Caco-2 (cell line): Measurements from ENCODE around the gene FMNL3. TPM values are rescaled to one million over a fixed set of nuclear protein-coding genes. Genes with fewer than 3 reads are reported as not detected.

Experiments
- BruUV-seq: library from RNA; stranded (reverse); fragments of 400-500 nt; replicated peaks from 2 replicates; lab custom pipeline; 2021; lab: Mats Ljungman, UMichigan
- CTCF ChIA-PET: fragments of 300-600 bp; sonication (Branson Sonifier 250); formaldehyde crosslinking; loops from one replicate; lab custom pipeline; 2022; ENCODE audit warnings: antibody characterized with exemption; lab: Charles Lee
- POLR2A ChIA-PET: fragments of 300-600 bp; sonication (Branson Sonifier 250); formaldehyde crosslinking; loops from one replicate; lab custom pipeline; 2022; ENCODE audit warnings: antibody characterized with exemption; lab: Charles Lee
- DNase-seq, 2 experiments: peaks; one replicate each; pipeline versions ENCODE4 v3.0.0 to v3.0.0-alpha.2; 2020 to 2022
- H3K27me3 ChIP-seq: replicated peaks from 2 replicates; pipeline ENCODE4 v1.6.0; 2011; ENCODE audit warnings: low read length; ENCODE audit not compliant: control insufficient read depth, insufficient read depth
- H3K36me3 ChIP-seq: 2 replicates; pipeline ENCODE4 v1.5.1; 2011; ENCODE audit warnings: low read length; ENCODE audit not compliant: control insufficient read depth, insufficient read depth
- H3K4me1 ChIP-seq: fragments of 250-450 bp; sonication (Bioruptor Pico); 2 replicates; pipeline ENCODE4 v1.5.1; 2020; ENCODE audit warnings: mild to moderate bottlenecking
- H3K4me3 ChIP-seq: 2 replicates; pipeline ENCODE4 v1.5.1; 2011; ENCODE audit warnings: low read depth, mild to moderate bottlenecking, control low read depth, low read length
- H3K9me3 ChIP-seq: fragments of 250-450 bp; sonication (Bioruptor Pico); 2 replicates; pipeline ENCODE4 v1.5.1; 2020; ENCODE audit warnings: mild to moderate bottlenecking, moderate library complexity
- H3K27ac Mint-ChIP-seq: one replicate; pipeline ENCODE4 v1.8.0; 2022; ENCODE audit warnings: mixed read lengths; ENCODE audit not compliant: unreplicated experiment
- H3K27me3 Mint-ChIP-seq: one replicate; pipeline ENCODE4 v1.8.0; 2022; ENCODE audit warnings: mixed read lengths; ENCODE audit not compliant: insufficient read depth, unreplicated experiment
- H3K36me3 Mint-ChIP-seq: one replicate; pipeline ENCODE4 v1.8.0; 2022; ENCODE audit warnings: mild to moderate bottlenecking, mixed read lengths; ENCODE audit not compliant: insufficient read depth, unreplicated experiment
- H3K4me1 Mint-ChIP-seq: one replicate; pipeline ENCODE4 v1.8.0; 2022; ENCODE audit warnings: low read depth, mixed read lengths; ENCODE audit not compliant: unreplicated experiment
- H3K4me3 Mint-ChIP-seq: one replicate; pipeline ENCODE4 v1.8.0; 2022; ENCODE audit warnings: mild to moderate bottlenecking, moderate library complexity, mixed read lengths; ENCODE audit not compliant: unreplicated experiment
- H3K9me3 Mint-ChIP-seq: one replicate; pipeline ENCODE4 v1.8.0; 2022; ENCODE audit warnings: mixed read lengths; ENCODE audit not compliant: unreplicated experiment
- intact Hi-C: fragments of 100-400 bp; cut with micrococcal nuclease; formaldehyde crosslinking; loops from one replicate; pipeline ENCODE4 v1.10.0; 2022; ENCODE audit not compliant: unreplicated experiment
- total RNA-seq: library from RNA; stranded (reverse); gene quantifications from 2 replicates; pipeline ENCODE4 v1.2.3, GENCODE V29; 2022
- TF ChIP-seq, protein P1 (sequence below), 2 experiments: fragments of 200-600 bp in 1 of 2; IDR thresholded peaks; 1 replicate in 1 of 2; 2 replicates in 1 of 2; pipeline versions ENCODE4 v1.5.1 to v1.8.0; 2011 to 2022; ENCODE audit warnings: antibody characterized with exemption in 1 of 2, control low read depth in 1 of 2, inconsistent platforms in 1 of 2, low read depth in 1 of 2, low read length in 1 of 2, mild to moderate bottlenecking in 1 of 2, moderate library complexity in 1 of 2; ENCODE audit not compliant: insufficient read depth in 1 of 2, severe bottlenecking in 1 of 2, unreplicated experiment in 1 of 2

Gene FMNL3
- total RNA-seq, 1 experiment from 2014 or later = 10.7 TPM

DNA sequence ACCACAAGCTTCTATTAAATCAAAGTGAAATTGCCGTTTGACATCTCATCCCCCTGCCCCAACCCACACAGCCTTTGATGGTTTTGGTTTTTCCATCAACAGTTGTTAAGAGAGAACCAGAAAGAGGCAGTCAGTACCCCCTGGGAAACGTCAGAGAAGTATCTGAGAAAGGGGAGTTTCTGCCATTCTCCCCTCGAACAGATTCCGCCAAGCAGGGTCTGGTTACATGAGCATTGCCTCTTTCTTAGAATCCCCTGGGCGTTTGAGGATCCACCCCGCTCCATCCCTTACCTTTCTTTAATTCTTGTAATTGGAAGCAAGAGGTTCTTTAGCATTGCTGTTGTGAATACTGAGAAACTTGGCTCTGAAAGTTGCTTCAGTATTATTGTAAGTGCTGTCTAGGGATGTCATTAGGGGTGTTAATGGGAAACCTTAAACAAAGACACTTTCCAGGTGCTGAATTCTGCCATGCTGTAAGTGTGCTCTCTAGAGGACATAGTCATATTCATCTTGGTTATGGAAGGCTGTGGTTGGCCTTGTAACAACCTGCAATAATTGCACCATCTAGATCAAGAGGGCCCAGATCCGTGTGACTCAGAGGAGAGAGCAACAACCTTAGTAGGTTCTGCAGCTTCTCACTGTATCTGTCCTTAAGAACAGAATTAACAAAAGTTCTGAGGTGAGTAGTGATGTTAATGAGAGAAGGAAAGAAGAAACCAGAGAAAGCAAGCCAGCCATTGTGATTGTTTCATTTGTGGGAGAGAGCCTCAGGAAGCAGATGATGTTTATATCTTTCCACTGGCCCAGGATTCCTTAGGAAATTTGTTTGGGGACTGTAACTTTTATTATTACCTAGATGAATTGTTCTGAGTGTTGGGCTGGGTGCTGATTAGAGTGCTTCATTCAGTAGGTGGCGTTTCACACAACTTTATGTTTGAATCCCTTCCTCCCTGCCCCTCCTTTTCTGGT lies 43.1 kb upstream of the FMNL3 start:
- H3K36me3 ChIP-seq = peaks cover 3% of the 10 kb centered on the region
- no peaks in the 10 kb centered on the region for H3K27me3 Mint-ChIP-seq
- intact Hi-C loops = no loop called here
- peak in 1 of 2 experiments; percentile 43 for DNase-seq
- peaks cover 91% of the 10 kb centered on the region for H3K36me3 Mint-ChIP-seq
- H3K4me1 ChIP-seq = peaks cover 15% of the 10 kb centered on the region
- POLR2A ChIA-PET = interaction anchor here (1.3 kb wide), 1 partner anchor 9 kb away, joined by 7 read pairs; the partner anchor contains the start of gene TMBIM6
- TF ChIP-seq, protein P1, sequence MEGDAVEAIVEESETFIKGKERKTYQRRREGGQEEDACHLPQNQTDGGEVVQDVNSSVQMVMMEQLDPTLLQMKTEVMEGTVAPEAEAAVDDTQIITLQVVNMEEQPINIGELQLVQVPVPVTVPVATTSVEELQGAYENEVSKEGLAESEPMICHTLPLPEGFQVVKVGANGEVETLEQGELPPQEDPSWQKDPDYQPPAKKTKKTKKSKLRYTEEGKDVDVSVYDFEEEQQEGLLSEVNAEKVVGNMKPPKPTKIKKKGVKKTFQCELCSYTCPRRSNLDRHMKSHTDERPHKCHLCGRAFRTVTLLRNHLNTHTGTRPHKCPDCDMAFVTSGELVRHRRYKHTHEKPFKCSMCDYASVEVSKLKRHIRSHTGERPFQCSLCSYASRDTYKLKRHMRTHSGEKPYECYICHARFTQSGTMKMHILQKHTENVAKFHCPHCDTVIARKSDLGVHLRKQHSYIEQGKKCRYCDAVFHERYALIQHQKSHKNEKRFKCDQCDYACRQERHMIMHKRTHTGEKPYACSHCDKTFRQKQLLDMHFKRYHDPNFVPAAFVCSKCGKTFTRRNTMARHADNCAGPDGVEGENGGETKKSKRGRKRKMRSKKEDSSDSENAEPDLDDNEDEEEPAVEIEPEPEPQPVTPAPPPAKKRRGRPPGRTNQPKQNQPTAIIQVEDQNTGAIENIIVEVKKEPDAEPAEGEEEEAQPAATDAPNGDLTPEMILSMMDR (IDR thresholded peaks at IDR 0.05; ENCODE audit: insufficient read depth in 1 of 2, low read depth in 1 of 2, low read length in 1 of 2, severe bottlenecking in 1 of 2, unreplicated experiment in 1 of 2) = no peak
- CTCF ChIA-PET = no interaction called here
- H3K9me3 ChIP-seq = no peaks in the 10 kb centered on the region
- H3K4me1 Mint-ChIP-seq = peaks cover 12% of the 10 kb centered on the region
- peak overlapping the region; percentile 91 for H3K27ac Mint-ChIP-seq
- TSS peak; percentile 0 for BruUV-seq
- H3K9me3 Mint-ChIP-seq = no peaks in the 10 kb centered on the region
- H3K4me3 ChIP-seq = no peak overlapping the region
- no peaks in the 10 kb centered on the region for H3K27me3 ChIP-seq
- peak overlapping the region; percentile 39 for H3K4me3 Mint-ChIP-seq

DNA sequence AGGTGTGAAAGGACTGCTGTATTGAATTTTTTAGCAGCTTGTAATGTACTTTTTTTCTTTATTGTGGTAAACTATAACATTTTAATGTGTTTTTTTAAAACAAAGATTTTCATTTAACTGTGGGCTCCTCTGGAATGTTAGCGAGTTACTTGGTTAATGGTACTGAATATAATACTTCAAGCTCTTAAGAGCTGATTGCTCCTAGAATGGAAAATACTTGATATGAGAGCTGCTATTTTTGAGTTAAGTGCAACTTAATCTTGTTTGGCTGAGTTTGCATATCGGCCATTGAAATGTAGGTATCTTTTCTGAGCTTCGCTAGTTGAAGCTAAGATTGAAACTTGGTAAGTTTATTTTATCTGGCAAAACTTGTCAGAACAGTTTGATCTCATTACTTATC lies 41.6 kb upstream of the FMNL3 start:
- no peak overlapping the region for H3K4me3 Mint-ChIP-seq
- H3K9me3 Mint-ChIP-seq = no peaks in the 10 kb centered on the region
- no peaks in the 10 kb centered on the region; the same call in 1 of the 2 replicates for H3K36me3 ChIP-seq
- H3K4me3 ChIP-seq = no peak overlapping the region
- ChIA-PET POLR2A (no interaction called here), CTCF (no interaction called here)
- peaks cover 88% of the 10 kb centered on the region for H3K36me3 Mint-ChIP-seq
- peaks cover 20% of the 10 kb centered on the region for H3K4me1 ChIP-seq
- H3K27me3 ChIP-seq = no peaks in the 10 kb centered on the region
- intact Hi-C loops = no loop called here
- TF ChIP-seq, protein P1 (IDR thresholded peaks at IDR 0.05; ENCODE audit: insufficient read depth in 1 of 2, low read depth in 1 of 2, low read length in 1 of 2, severe bottlenecking in 1 of 2, unreplicated experiment in 1 of 2) = no peak
- peaks cover 20% of the 10 kb centered on the region for H3K4me1 Mint-ChIP-seq
- H3K27me3 Mint-ChIP-seq = no peaks in the 10 kb centered on the region
- DNase-seq = no peak
- H3K9me3 ChIP-seq = no peaks in the 10 kb centered on the region
- no peak overlapping the region for H3K27ac Mint-ChIP-seq
- no TSS peak for BruUV-seq

DNA sequence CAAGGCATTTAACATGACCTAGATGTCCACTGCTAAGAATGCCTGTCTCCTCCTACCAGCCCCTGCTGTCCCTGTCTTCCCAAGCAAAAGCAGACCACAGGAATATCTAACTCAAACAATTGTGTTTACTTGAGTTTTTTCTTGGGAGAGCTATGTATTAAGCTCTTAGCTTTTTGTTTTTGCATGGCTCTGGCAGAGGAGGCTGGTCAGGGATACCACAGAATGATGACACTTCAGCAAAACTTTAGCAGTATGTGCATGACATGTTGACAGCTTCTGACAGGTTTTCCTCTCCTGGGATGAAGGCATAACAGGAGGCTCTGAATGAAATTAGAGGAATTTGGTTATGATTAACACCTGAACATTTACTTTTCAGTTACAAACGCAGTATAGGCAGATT lies 41.1 kb upstream of the FMNL3 start:
- ChIA-PET CTCF (interaction anchor here (0.7 to 1.1 kb wide), 2 partner anchors 14 to 104 kb away, joined by 3 to 4 read pairs; no protein-coding TSS in a partner anchor), POLR2A (no interaction called here)
- no peaks in the 10 kb centered on the region for H3K27me3 ChIP-seq
- no peak overlapping the region for H3K4me3 ChIP-seq
- H3K27ac Mint-ChIP-seq = no peak overlapping the region
- peaks cover 25% of the 10 kb centered on the region for H3K4me1 ChIP-seq
- H3K9me3 Mint-ChIP-seq = no peaks in the 10 kb centered on the region
- BruUV-seq = no TSS peak
- TF ChIP-seq, protein P1 (IDR thresholded peaks at IDR 0.05; ENCODE audit: insufficient read depth in 1 of 2, low read depth in 1 of 2, low read length in 1 of 2, severe bottlenecking in 1 of 2, unreplicated experiment in 1 of 2) = no peak
- intact Hi-C loops = no loop called here
- DNase-seq = no peak
- no peak overlapping the region for H3K4me3 Mint-ChIP-seq
- H3K9me3 ChIP-seq = no peaks in the 10 kb centered on the region
- no peaks in the 10 kb centered on the region; the same call in 1 of the 2 replicates for H3K36me3 ChIP-seq
- H3K4me1 Mint-ChIP-seq = peaks cover 22% of the 10 kb centered on the region
- H3K27me3 Mint-ChIP-seq = no peaks in the 10 kb centered on the region
- peaks cover 88% of the 10 kb centered on the region for H3K36me3 Mint-ChIP-seq
